ENCODE measurements around the gene MOV10L1. TPM values are rescaled to one million over a fixed set of nuclear protein-coding genes. Genes with fewer than 3 reads are reported as not detected.

The MOV10L1 gene
- total and polyA plus RNA-seq, 9 of the 15 experiments (the other 6 are each of a cell fraction or from before 2014, with no cell fraction given) = 0.06 to 0.43 (median 0.15) TPM

GRCh38 chr22:50190182-50190940 is 100.6 kb downstream of the MOV10L1 start (continued):
- TF ChIP-seq AFF4 (CRISPR knock-in tag; IDR thresholded peaks at IDR 0.05) (no peak), MXD1 (CRISPR knock-in tag; IDR thresholded peaks at IDR 0.05; ENCODE audit: borderline replicate concordance, poor library complexity, severe bottlenecking) (no peak), ZNF445 (CRISPR knock-in tag; IDR thresholded peaks at IDR 0.05; ENCODE audit: low read depth) (no peak), EP300 (IDR thresholded peaks at IDR 0.05; ENCODE audit: low read length) (0 out of 2 replicates have a peak, but pooled peaks have one; percentile 4), MCM5 (IDR thresholded peaks at IDR 0.05; ENCODE audit: low read depth) (no peak), ZNF75A (CRISPR knock-in tag; IDR thresholded peaks at IDR 0.05) (no peak), THRAP3 (IDR thresholded peaks at IDR 0.05; ENCODE audit: borderline replicate concordance) (no peak), MYNN (IDR thresholded peaks at IDR 0.05) (peak; percentile 71; the same call in 1 of the 2 replicates), MYNN (CRISPR knock-in tag; IDR thresholded peaks at IDR 0.05) (no peak), ZBTB40 (IDR thresholded peaks at IDR 0.05) (peak; percentile 71), ZBTB40 (CRISPR knock-in tag; IDR thresholded peaks at IDR 0.05) (no peak), CEBPG (CRISPR knock-in tag; IDR thresholded peaks at IDR 0.05) (no peak), CEBPG (tag; conservative IDR thresholded peaks at IDR 0.05 in 1 of 2, IDR thresholded peaks at IDR 0.05 in 1 of 2) (no peak)

Measured in K562 (cell line).